Right atrium auricular region (tissue), 2 donors: Measurements from ENCODE around the gene ZNFX1. TPM values are rescaled to one million over a fixed set of nuclear protein-coding genes. Genes with fewer than 3 reads are reported as not detected.

ENCODE experiments used
- DNase-seq: peaks from one replicate; pipeline ENCODE4 v3.0.0-alpha.2; 2019; ENCODE audit warnings: low spot score
- H3K27ac ChIP-seq, 2 donors: fragments of 200-600 bp; sonication (generic); 1 replicate in 1 of 2; 2 replicates in 1 of 2; pipeline ENCODE4 v1.5.1; 2016 to 2019
- H3K27me3 ChIP-seq, 2 donors: fragments of 200-600 bp; sonication (generic); one replicate each; pipeline versions ENCODE4 v1.5.1 to v1.6.0; 2017 to 2019
- H3K36me3 ChIP-seq: fragments of 200-600 bp; sonication (generic); one replicate; pipeline ENCODE4 v1.5.1; 2016
- H3K4me1 ChIP-seq, 2 donors: fragments of 200-600 bp; sonication (generic); one replicate each; pipeline versions ENCODE4 v1.5.1 to v1.6.0; 2017 to 2019
- H3K4me3 ChIP-seq, 2 donors: fragments of 200-600 bp; sonication (generic); 1 replicate in 1 of 2; 2 replicates in 1 of 2; pipeline ENCODE4 v1.5.1; 2017 to 2019; ENCODE audit warnings: mild to moderate bottlenecking in 1 of 2, moderate library complexity in 1 of 2
- H3K9me3 ChIP-seq, 2 donors: fragments of 200-600 bp; sonication (generic); one replicate each; pipeline ENCODE4 v1.5.1; 2019
- CTCF ChIP-seq, 2 donors: fragments of 200-600 bp; sonication (generic); IDR thresholded peaks; one replicate each; pipeline ENCODE4 v1.5.1; 2019; ENCODE audit warnings: antibody characterized with exemption in 2 of 2
- total RNA-seq, 2 donors: library from RNA; depleted of rRNA; stranded (reverse); fragments of >200 nt; gene quantifications; one replicate each; pipeline ENCODE4 v1.1.0, GENCODE V29; 2016

The ZNFX1 gene
- total RNA-seq, 2 donors from 2014 or later = 20.7 to 33.6 TPM

- peak; percentile 32 for DNase-seq
- peaks cover 100% of the 10 kb centered on the region for H3K36me3 ChIP-seq
- H3K4me3 ChIP-seq = no peak overlapping the region
- no peaks in the 10 kb centered on the region for H3K4me1 ChIP-seq
- H3K27me3 ChIP-seq = no peaks in the 10 kb centered on the region
- H3K27ac ChIP-seq = no peak overlapping the region
- H3K9me3 ChIP-seq = no peaks in the 10 kb centered on the region
- TF ChIP-seq CTCF (IDR thresholded peaks at IDR 0.05) = no peak
These were observed 21.6 kb downstream of the ZNFX1 start for GRCh38 chr20:49256261-49256660.

- TF ChIP-seq CTCF (IDR thresholded peaks at IDR 0.05) = no peak
- H3K27ac ChIP-seq = no peak overlapping the region
- peaks cover 100% of the 10 kb centered on the region for H3K36me3 ChIP-seq
- no peaks in the 10 kb centered on the region for H3K27me3 ChIP-seq
- no peak overlapping the region for H3K4me3 ChIP-seq
- peaks cover 0 to 8% of the 10 kb centered on the region in 2 donors for H3K4me1 ChIP-seq
- no peak for DNase-seq
- H3K9me3 ChIP-seq = no peaks in the 10 kb centered on the region
These were observed 25.1 kb downstream of the ZNFX1 start for GRCh38 chr20:49252556-49253350.

- H3K36me3 ChIP-seq = peaks cover 97% of the 10 kb centered on the region
- no peak overlapping the region for H3K27ac ChIP-seq
- peaks cover 0 to 17% of the 10 kb centered on the region in 2 donors for H3K4me1 ChIP-seq
- H3K27me3 ChIP-seq = no peaks in the 10 kb centered on the region
- DNase-seq = no peak
- no peak for TF ChIP-seq CTCF (IDR thresholded peaks at IDR 0.05)
- H3K9me3 ChIP-seq = no peaks in the 10 kb centered on the region
- H3K4me3 ChIP-seq = no peak overlapping the region
These were observed 28.8 kb downstream of the ZNFX1 start for GRCh38 chr20:49248879-49249665.

GRCh38 chr20:49248301-49248700, 29.6 kb downstream of the ZNFX1 start:
- no peak overlapping the region for H3K27ac ChIP-seq

GRCh38 chr20:49247792-49248191, 30.1 kb downstream of the ZNFX1 start:
- peaks cover 0 to 17% of the 10 kb centered on the region in 2 donors for H3K4me1 ChIP-seq
- no peaks in the 10 kb centered on the region for H3K9me3 ChIP-seq
- DNase-seq = no peak
- H3K27ac ChIP-seq = no peak overlapping the region
- no peak overlapping the region for H3K4me3 ChIP-seq
- peaks cover 97% of the 10 kb centered on the region for H3K36me3 ChIP-seq
- no peaks in the 10 kb centered on the region for H3K27me3 ChIP-seq
- no peak for TF ChIP-seq CTCF (IDR thresholded peaks at IDR 0.05)

More at GRCh38 chr20:49248301-49248700, 29.6 kb downstream of the ZNFX1 start:
- DNase-seq = no peak
- no peak for TF ChIP-seq CTCF (IDR thresholded peaks at IDR 0.05)
- Histone ChIP-seq H3K9me3 (no peaks in the 10 kb centered on the region), H3K27me3 (no peaks in the 10 kb centered on the region), H3K36me3 (peaks cover 97% of the 10 kb centered on the region), H3K4me1 (peaks cover 0 to 17% of the 10 kb centered on the region in 2 donors), H3K4me3 (no peak overlapping the region)
